Nephron (organoid): Measurements from ENCODE around the gene UNC79.

ENCODE experiments used
- H3K27ac Mint-ChIP-seq, 3 experiments: 2 replicates each; pipeline ENCODE4 v1.8.0; 2020; ENCODE audit warnings: mixed read lengths in 3 of 3, mild to moderate bottlenecking in 2 of 3, moderate library complexity in 1 of 3
- H3K27me3 Mint-ChIP-seq: 2 replicates; pipeline ENCODE4 v1.8.0; 2021; ENCODE audit warnings: low read depth, mild to moderate bottlenecking, moderate library complexity, mixed read lengths
- H3K36me3 Mint-ChIP-seq: 2 replicates; pipeline ENCODE4 v1.8.0; 2020; ENCODE audit warnings: low read depth, mixed read lengths
- H3K4me1 Mint-ChIP-seq: 2 replicates; pipeline ENCODE4 v1.8.0; 2020; ENCODE audit warnings: mixed read lengths
- H3K4me3 Mint-ChIP-seq, 3 experiments: 2 replicates each; pipeline ENCODE4 v1.8.0; 2020; ENCODE audit warnings: mild to moderate bottlenecking in 3 of 3, mixed read lengths in 3 of 3, moderate library complexity in 2 of 3
- H3K9me3 Mint-ChIP-seq: 2 replicates; pipeline ENCODE4 v1.8.0; 2020; ENCODE audit warnings: mixed read lengths
- TF ChIP-seq, protein P1 (sequence below), 3 experiments: fragments of 200-600 bp; sonication (generic); IDR thresholded peaks; one replicate each; pipeline ENCODE4 v1.5.0; 2021; ENCODE audit warnings: antibody characterized with exemption in 3 of 3; ENCODE audit not compliant: unreplicated experiment in 3 of 3

Gene UNC79

GRCh38 chr14:93655078-93655750 lies 224.5 kb downstream of the UNC79 start:
- no peaks in the 10 kb centered on the region for H3K36me3 Mint-ChIP-seq
- no peak overlapping the region for H3K4me3 Mint-ChIP-seq
- H3K9me3 Mint-ChIP-seq, result peaks cover 6% of the 10 kb centered on the region
- no peaks in the 10 kb centered on the region for H3K4me1 Mint-ChIP-seq
- TF ChIP-seq, protein P1, sequence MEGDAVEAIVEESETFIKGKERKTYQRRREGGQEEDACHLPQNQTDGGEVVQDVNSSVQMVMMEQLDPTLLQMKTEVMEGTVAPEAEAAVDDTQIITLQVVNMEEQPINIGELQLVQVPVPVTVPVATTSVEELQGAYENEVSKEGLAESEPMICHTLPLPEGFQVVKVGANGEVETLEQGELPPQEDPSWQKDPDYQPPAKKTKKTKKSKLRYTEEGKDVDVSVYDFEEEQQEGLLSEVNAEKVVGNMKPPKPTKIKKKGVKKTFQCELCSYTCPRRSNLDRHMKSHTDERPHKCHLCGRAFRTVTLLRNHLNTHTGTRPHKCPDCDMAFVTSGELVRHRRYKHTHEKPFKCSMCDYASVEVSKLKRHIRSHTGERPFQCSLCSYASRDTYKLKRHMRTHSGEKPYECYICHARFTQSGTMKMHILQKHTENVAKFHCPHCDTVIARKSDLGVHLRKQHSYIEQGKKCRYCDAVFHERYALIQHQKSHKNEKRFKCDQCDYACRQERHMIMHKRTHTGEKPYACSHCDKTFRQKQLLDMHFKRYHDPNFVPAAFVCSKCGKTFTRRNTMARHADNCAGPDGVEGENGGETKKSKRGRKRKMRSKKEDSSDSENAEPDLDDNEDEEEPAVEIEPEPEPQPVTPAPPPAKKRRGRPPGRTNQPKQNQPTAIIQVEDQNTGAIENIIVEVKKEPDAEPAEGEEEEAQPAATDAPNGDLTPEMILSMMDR (IDR thresholded peaks at IDR 0.05; ENCODE audit: unreplicated experiment in 3 of 3), result peak; percentile 62 to 75 (median 68)
- H3K27me3 Mint-ChIP-seq, result peaks cover 3% of the 10 kb centered on the region
- no peak overlapping the region for H3K27ac Mint-ChIP-seq

DNA sequence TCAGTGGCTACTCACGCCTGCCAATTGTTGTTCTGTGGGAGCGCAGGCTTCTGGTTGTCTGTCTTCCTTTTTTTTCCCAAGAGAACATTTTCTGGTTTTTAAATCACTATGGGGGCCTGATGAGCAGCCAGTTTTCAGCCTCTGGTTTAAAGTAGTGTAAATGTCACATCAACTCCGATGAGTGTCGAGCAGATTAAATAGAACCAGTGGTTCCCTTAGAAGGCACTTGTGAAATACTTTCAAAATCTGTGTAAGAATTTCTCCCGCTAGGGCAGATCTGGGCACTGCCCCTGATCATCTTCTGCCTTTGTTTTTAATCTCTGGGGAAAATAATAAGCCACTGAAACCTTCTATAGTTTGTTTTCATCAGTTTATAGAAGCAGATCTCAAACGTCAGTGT lies 227.1 kb downstream of the UNC79 start:
- no peak overlapping the region for H3K27ac Mint-ChIP-seq
- H3K9me3 Mint-ChIP-seq, result no peaks in the 10 kb centered on the region
- no peaks in the 10 kb centered on the region for H3K4me1 Mint-ChIP-seq
- H3K36me3 Mint-ChIP-seq, result no peaks in the 10 kb centered on the region
- peaks cover 3% of the 10 kb centered on the region for H3K27me3 Mint-ChIP-seq
- TF ChIP-seq, protein P1 (IDR thresholded peaks at IDR 0.05; ENCODE audit: unreplicated experiment in 3 of 3), result no peak
- H3K4me3 Mint-ChIP-seq, result no peak overlapping the region

- peaks cover 37% of the 10 kb centered on the region for H3K9me3 Mint-ChIP-seq
- no peaks in the 10 kb centered on the region for H3K4me1 Mint-ChIP-seq
- H3K4me3 Mint-ChIP-seq, result no peak overlapping the region
- H3K27ac Mint-ChIP-seq, result no peak overlapping the region
- peaks cover 20% of the 10 kb centered on the region for H3K36me3 Mint-ChIP-seq
- TF ChIP-seq, protein P1 (IDR thresholded peaks at IDR 0.05; ENCODE audit: unreplicated experiment in 3 of 3), result no peak
- H3K27me3 Mint-ChIP-seq, result no peaks in the 10 kb centered on the region
Measured at GRCh38 chr14:93663317-93663716, 232.6 kb downstream of the UNC79 start.

DNA sequence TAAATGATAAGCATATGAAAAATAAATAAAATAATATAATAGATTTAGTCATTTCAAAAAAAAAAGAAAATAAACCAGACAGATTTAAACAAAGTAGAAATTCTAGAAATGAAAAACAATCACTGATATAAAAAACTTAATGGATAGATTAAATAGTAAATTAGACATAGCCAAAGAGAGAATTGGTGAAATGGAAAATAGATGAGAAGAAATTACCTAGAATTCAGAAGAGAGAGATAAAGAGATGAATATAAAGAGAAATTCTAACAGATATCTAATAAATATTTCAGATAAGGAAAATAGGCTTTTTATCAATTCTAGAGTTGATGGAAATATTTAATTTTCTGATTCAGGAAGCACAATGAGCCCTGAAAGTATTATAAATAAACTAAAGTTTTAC lies 234.4 kb downstream of the UNC79 start:
- Mint-ChIP-seq H3K4me3 (no peak overlapping the region), H3K4me1 (no peaks in the 10 kb centered on the region), H3K27me3 (no peaks in the 10 kb centered on the region), H3K36me3 (peaks cover 20% of the 10 kb centered on the region), H3K27ac (no peak overlapping the region), H3K9me3 (peaks cover 37% of the 10 kb centered on the region)
- TF ChIP-seq, protein P1 (IDR thresholded peaks at IDR 0.05; ENCODE audit: unreplicated experiment in 3 of 3), result no peak

DNA sequence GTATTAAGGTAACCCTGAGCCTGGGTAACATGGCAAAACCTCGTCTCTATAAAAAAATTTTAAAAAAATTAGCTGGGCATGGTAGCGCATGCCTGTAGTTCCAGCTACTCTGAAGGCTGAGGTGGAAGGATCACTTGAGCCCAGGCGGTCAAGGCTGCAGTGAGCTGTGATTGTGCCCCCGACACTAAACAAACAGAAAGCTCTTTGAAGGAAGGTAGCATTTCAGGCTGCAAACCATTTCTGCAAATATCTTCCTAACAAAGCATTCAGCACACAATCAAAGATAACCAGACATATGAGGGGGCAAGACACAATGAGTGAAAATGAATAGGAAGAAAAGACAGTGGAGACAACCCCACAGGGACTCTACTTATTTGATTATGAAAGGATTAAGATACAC lies 238.9 kb downstream of the UNC79 start:
- Mint-ChIP-seq H3K27me3 (no peaks in the 10 kb centered on the region), H3K9me3 (peaks cover 26% of the 10 kb centered on the region), H3K4me3 (no peak overlapping the region), H3K27ac (no peak overlapping the region), H3K4me1 (no peaks in the 10 kb centered on the region), H3K36me3 (peaks cover 12% of the 10 kb centered on the region)
- TF ChIP-seq, protein P1 (IDR thresholded peaks at IDR 0.05; ENCODE audit: unreplicated experiment in 3 of 3), result no peak

- Mint-ChIP-seq H3K27me3 (no peaks in the 10 kb centered on the region), H3K27ac (no peak overlapping the region), H3K4me1 (no peaks in the 10 kb centered on the region), H3K9me3 (no peaks in the 10 kb centered on the region), H3K4me3 (no peak overlapping the region), H3K36me3 (no peaks in the 10 kb centered on the region)
- TF ChIP-seq, protein P1 (IDR thresholded peaks at IDR 0.05; ENCODE audit: unreplicated experiment in 3 of 3), result no peak
Measured at GRCh38 chr14:93674343-93674742, 243.6 kb downstream of the UNC79 start.
